HL-60 (cell line): ENCODE data around the gene ACAA1.

Experiments used
- GABPA ChIP-seq: IDR thresholded peaks from 2 replicates; pipeline ENCODE4 v1.6.1; 2012; ENCODE audit warnings: low read depth
- POLR2AphosphoS5 ChIP-seq: IDR thresholded peaks from 2 replicates; pipeline ENCODE4 v1.6.1; 2012; ENCODE audit warnings: low read depth
- SPI1 ChIP-seq: IDR thresholded peaks from 2 replicates; pipeline ENCODE4 v1.6.1; 2012; ENCODE audit warnings: low read depth, mild to moderate bottlenecking, borderline replicate concordance
- TF ChIP-seq, protein P1 (sequence below): IDR thresholded peaks from one replicate; pipeline ENCODE4 v1.5.1; 2011; ENCODE audit warnings: low read length, control low read depth, inconsistent platforms; ENCODE audit not compliant: insufficient read depth
- TF ChIP-seq, protein P2 (sequence below): IDR thresholded peaks from 2 replicates; pipeline ENCODE4 v1.6.1; 2012; ENCODE audit warnings: low read depth; ENCODE audit not compliant: insufficient replicate concordance

DNA sequence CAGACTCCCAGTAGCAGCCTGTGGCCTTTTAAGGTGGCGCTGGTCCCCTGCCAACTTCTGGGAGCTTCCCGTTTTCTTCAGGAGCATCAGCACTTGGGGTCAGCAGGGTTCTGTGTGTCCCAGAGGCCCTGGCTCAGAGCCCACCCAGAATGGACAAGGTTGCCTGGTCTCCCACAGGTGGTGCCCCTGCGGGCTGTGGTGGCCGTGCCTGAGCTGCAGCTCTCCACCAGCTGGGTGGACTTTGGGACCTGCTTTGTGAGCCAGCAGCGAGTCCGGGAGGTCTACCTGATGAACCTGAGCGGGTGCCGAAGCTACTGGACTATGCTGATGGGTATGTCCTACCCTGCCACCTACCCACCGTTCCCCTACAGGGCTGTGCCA lies 15.5 kb downstream of the ACAA1 start:
- TF ChIP-seq, protein P1, sequence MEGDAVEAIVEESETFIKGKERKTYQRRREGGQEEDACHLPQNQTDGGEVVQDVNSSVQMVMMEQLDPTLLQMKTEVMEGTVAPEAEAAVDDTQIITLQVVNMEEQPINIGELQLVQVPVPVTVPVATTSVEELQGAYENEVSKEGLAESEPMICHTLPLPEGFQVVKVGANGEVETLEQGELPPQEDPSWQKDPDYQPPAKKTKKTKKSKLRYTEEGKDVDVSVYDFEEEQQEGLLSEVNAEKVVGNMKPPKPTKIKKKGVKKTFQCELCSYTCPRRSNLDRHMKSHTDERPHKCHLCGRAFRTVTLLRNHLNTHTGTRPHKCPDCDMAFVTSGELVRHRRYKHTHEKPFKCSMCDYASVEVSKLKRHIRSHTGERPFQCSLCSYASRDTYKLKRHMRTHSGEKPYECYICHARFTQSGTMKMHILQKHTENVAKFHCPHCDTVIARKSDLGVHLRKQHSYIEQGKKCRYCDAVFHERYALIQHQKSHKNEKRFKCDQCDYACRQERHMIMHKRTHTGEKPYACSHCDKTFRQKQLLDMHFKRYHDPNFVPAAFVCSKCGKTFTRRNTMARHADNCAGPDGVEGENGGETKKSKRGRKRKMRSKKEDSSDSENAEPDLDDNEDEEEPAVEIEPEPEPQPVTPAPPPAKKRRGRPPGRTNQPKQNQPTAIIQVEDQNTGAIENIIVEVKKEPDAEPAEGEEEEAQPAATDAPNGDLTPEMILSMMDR = no peak
- no peak for TF ChIP-seq GABPA
- no peak for TF ChIP-seq SPI1
- no peak for TF ChIP-seq POLR2AphosphoS5
- TF ChIP-seq, protein P2, sequence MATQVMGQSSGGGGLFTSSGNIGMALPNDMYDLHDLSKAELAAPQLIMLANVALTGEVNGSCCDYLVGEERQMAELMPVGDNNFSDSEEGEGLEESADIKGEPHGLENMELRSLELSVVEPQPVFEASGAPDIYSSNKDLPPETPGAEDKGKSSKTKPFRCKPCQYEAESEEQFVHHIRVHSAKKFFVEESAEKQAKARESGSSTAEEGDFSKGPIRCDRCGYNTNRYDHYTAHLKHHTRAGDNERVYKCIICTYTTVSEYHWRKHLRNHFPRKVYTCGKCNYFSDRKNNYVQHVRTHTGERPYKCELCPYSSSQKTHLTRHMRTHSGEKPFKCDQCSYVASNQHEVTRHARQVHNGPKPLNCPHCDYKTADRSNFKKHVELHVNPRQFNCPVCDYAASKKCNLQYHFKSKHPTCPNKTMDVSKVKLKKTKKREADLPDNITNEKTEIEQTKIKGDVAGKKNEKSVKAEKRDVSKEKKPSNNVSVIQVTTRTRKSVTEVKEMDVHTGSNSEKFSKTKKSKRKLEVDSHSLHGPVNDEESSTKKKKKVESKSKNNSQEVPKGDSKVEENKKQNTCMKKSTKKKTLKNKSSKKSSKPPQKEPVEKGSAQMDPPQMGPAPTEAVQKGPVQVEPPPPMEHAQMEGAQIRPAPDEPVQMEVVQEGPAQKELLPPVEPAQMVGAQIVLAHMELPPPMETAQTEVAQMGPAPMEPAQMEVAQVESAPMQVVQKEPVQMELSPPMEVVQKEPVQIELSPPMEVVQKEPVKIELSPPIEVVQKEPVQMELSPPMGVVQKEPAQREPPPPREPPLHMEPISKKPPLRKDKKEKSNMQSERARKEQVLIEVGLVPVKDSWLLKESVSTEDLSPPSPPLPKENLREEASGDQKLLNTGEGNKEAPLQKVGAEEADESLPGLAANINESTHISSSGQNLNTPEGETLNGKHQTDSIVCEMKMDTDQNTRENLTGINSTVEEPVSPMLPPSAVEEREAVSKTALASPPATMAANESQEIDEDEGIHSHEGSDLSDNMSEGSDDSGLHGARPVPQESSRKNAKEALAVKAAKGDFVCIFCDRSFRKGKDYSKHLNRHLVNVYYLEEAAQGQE = no peak
